NCI-H524 treated with DMSO at 0.1 percent for 48 hours (cell line): Measurements from ENCODE around the gene ELL2.
"Not testable (repeated sequence)": the region's sequence is repeated elsewhere in the genome, so short reads cannot be mapped to it uniquely, and the experiment has no call there.

Experiments used
- DNase-seq: peaks from one replicate; lab custom pipeline; 2025; lab: John Stamatoyannopoulos, UW

Gene ELL2

DNA sequence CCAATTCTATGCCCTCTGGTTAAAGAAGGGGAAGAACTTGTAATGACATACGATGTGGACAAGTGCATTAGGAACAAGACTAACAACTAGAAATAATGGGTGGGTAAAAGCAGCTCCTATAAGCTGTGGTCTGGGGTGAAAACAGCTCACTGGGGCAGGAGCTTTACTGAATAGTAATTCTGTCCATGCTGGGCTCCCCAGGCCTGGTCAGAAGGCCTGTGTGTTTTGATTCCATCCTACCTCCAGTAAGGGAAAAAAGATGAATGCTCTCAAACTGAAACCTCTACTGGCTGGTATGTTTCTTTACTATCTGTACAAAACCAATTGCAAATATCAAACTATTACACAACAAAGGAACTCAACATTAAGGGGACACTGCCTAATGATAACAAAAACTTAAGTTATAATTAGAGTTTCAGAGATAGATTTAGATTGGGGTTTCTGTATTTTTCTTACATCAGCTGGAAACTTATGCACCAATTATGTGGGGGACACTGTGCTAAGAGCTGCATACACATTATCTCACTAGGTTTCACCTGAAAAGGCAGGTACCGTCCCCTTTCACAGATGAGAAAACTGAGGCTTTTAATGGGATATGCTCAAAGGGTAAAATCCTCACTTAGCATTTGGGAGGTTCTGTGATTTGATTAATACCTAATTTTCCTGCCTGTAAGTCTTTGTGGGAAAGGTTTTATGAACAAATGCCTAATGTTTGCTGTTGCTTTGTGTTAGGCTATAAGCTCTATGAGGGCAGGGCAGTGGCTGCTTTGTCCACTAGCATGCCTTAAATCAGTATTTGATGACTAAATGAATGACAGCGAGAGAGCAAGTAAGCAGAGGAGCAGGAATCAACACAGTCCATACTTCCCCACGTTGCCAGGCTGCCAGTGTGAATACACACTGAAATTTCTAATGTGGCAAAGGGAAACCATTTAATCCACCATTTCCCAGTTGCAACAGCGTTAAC, 53.6 kb downstream of the ELL2 start:
- DNase-seq, result no peak

DNA sequence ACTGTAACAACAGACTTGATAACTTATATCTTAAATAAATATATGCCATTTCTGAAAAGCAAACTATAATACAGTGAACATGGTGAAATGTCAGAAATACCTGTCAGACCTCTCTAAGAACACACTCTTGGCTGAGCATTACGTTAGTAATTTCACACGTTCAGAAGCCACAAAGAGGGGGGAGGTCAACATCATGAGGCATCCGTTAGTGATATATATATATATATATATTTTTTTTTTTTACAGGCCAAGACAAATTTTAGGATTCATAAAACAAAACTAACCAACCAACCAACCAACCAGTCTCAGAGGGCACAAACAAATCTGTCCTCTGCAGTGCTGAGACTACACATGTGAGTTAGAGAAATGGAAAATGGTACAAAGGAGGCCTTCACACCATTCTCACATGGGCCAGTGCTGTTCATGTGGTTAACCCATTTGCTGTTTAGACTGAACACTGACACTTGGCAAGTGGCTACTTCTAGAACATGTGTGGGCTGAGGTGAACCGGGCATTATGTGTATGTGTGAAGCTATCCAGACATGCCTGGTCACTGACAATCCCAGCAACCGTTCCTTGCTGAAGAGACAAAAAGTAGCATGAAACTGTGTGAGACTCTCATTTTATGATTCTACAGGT, 54.5 kb downstream of the ELL2 start:
- DNase-seq, result no peak

DNA sequence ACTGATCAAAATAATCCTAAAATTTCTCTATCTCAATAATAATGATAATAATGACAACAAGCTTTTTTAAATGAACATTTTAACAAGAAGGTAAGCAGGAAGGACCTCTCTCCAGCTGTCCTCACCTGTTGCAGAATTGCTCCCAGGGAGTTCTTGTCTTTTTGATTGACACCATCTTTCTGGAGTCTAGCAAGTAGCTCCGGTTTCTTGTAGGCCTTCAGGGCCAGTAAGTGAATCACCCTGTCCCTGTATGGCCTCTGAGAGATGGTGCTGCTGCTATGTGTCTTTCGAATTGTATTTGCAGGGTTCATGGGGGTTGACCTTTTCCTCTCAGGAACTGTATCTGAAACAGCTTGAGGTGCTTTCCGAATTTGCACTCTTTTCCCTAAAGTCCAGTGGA, 55.3 kb downstream of the ELL2 start:
- DNase-seq, result not testable (repeated sequence)

DNA sequence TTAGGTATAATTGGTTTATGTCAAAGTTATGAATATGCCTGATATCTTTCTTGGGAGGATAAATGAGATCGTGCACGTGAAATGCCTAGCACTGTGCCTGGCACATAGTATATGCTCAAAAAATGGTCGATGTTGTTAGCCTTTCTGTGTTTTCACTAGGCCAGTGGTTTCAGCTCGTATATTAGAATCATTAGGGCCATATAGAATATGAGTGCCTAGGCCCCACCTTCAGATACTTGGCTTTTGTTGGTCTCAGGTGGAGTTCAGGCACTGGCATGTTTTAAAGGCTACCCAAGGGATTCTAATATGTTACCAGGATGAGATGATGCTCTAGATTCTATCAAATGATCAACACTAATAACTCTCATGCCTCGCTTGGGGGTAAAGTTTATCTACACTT, 56.8 kb downstream of the ELL2 start:
- no peak for DNase-seq

DNA sequence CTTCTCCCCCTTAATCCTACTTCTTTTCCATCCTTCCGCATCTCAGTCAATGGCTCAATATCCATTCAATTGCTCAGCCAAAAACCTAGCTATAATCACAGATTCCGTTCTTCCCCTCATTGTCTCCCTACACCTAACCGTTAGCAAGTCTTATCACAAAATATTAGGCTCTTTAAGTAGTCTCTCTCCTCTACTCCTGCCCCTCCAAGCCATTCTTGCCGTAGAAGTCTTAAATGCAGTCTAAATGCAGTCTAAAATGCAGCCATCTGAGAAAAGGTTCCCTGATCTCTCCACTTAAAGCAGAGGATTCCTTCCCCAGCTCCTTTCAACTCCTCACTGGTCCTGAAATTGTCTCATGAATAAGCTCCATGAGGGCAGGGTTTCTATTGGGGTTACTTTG, 57.8 kb downstream of the ELL2 start:
- no peak for DNase-seq

DNA sequence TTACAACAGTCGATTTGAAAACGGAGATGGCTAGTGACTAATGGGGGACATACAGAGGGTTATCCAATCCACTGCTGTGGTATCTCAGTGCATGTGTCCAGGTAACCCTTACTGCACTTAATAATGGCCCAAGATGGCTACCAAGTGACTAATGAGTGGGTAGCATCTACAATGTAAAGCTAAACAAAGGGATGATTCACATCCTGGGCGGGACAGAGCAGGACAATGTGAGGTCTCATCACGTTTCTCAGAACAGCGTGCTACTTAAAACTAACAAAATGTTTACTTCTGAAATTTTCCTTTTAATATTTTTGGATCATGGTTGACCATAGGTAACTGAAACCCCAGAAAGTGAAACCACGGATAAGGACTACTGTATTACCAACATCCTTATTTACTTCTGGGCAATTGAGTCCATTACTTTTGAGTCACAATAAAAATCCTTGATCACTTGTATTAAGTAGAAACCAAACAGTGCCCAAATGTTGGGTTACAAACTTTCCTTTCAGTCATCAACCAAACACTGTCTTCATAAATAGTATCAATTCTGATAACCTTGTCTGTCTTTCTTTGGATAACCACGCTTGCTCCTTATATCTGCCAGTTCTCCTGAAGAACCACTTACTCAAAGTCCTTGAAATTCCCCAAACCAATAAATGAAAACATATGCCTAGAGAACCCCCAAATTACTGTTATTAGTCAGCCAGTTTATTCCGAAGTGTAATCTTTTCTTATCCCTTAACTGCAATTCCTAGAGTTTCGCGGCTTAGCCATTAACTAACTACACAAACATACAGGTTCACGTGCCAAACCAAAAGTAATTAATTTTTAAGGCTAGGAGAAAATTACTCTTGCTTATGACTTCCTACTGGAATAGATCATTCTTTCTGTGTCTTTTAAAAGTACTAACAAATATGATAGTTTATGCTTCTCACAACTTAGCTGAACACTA, 59.7 kb downstream of the ELL2 start:
- DNase-seq, result no peak

DNA sequence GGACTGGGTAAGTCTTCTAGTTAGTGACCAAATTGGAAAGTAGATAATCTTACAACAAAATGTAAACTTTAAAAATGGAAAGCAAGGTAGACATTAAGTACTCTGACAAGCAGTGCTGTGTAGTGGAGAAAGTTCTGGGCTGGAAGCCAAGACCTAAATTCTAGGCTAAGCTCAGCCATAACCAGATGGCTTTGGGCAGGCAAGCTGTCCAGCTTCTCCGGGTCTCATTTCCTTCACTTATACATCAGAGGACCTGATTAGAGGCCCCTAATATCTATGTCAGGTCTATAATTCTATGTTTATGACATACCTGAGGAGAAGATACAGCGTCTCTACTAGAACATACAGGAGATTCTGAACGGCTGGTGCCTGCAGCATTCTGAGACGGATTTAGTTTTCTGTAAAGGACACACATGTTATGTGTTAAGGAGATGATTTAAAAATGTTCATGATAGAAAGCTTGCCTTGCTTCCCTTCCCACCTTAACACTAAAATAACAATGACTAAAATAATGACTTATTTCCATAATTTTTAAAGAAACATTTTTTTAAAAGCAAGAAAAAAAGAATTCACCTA, 61.2 kb downstream of the ELL2 start:
- DNase-seq, result peak; percentile 22

DNA sequence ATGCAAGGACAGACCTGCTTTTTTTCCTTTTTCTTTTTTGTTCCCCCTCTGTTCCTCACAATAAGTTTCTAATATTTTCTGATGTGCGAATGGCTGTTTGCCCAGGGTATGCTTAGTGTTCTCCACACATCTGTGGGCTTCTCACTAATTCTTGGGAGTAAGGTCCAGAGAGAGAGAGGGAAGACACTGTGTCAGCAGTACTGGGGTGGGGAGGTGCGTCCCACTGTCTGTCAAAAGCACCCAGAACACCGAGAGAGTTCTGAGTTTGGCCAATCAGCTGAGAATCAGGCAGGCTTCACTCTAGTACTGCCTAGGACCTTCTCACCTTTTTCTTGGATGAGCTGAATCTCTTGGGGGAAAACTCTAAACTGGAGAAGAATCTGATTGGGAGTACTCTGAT, 61.8 kb downstream of the ELL2 start:
- DNase-seq, result no peak

DNA sequence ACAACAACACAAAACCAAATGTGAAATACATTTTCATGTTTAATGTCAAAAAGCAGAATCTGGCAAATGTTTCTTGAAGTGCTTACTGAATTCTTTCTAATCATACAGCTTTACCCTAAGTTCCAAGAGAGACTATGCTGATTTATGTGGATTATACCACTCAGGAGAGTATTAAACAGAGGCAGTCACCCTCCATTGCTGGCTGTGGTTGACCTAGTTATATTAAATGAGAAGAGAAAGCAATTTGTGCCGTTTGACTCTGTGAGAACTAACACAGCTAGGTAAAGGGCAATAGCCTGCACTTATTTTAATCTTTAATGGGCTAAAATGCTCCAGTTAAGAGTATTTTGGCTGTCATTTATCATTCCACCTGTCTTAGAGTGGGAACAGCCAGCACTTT, 62.6 kb downstream of the ELL2 start:
- DNase-seq, result no peak

DNA sequence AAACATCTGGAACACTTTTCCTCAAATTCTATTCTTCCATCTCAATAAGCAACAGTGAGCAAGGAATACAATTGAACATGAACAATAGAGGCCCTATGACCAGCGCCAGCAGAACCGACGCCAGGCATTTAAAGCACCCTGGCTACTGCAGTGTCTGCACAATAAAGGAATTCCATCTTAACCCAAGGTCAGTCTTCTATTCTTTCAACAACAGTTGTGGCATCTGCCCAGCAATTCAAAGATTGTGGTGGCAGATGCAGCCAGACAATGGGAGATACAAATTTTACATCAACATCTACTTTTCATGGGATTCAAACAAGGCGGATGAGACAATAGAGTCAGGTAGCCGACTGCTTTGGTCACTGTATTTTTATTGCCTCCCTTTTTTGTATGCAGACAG, 65.9 kb downstream of the ELL2 start:
- DNase-seq, result no peak

DNA sequence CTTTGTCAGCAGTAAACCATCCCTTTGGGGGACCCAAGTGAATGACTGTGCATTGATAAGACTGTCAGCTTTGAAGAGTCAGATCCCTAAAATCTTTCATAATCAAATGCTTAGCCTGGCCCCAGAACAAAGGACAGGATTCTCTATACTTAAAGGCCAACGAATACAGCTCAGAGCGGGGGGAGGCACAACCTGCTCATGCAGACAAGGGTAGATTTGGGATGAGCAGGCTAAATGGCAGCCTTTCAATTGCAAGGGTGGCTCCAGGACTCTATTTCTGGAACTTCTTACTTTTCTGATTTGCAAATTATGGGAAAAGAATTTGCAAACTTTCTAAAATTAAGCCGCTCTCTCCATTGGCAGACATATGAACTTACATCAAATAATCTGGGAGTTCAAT, 66.4 kb downstream of the ELL2 start:
- DNase-seq, result no peak

DNA sequence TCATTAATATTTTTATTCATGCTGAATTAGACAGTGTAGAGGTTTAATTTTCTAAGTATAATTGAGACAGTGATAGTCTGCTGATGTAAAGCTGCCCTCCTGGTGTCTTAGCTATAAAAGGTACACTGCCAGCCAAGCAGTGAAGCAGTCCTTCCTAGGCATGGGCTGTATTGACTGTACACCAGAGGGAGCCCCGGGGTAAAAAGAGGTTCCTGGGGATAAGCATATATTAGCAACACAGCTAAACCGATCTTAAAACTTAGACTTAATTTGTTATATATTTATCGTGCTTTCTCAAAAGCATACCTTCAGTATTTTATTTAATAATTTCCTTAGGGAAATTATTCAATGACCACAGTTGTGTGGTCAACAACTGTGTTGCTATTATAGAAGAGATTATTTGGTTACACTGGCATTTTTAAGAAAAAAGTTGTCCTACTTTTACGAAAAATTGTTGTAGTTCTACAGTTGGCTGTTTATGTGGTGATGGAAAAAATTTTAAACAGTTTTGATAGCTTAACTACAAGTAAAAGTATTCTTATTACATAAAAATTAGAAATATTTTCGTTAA, 68.8 kb downstream of the ELL2 start:
- DNase-seq, result no peak

DNA sequence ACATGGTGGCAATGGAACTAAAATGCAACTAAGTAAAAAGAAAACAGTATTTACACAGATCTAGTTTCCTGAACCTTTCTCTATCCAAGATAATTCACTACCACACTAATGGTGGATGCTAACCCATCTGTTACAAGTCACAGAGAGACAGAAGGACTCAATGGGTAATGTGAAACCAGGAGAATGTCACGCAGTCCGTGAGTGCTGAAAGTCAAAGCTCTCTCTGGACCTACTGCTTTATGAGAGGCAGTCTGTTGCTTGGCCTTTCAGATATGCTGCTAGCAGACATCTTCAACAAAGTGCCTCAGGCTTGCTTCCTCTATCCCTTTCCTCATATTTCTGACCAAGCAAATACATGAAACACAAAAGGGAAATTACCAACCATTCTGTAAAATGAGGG, 70.2 kb downstream of the ELL2 start:
- no peak for DNase-seq

DNA sequence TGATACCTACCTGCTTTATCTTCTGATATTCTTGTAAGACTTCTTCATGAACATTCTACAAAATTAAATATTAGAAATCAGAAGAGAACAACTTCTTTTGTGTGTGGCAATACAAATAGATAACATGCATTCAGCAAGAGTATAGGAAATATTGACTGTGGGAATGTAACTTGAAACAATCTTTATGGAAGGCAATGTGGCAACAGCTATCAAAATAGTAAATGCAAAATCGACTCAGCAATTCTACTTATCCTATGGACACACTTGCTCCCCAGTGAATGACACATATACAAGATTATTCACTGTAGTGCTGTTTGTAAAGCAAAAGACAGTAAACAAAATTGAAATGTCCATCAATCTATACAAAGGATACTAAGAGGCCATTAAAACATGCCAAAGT, 72.6 kb downstream of the ELL2 start:
- DNase-seq, result no peak

DNA sequence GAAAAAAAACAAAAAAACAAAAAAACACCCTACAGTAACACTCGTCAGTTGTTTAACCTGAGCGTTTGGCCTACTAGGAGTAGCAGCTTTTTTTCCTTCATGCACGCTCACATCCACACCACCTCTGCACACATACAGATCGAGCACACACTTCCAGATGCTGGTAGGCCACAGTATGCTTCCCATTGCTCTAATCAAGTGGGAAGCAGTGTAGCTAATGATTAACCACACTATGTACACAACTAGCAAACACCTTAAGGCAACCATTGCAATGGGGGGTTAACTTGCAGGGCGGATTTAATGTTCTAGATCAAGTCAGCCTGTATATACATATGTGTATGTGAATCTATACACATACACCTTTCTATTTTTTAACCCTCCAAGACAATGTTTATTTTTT, 73.7 kb downstream of the ELL2 start:
- no peak for DNase-seq

DNA sequence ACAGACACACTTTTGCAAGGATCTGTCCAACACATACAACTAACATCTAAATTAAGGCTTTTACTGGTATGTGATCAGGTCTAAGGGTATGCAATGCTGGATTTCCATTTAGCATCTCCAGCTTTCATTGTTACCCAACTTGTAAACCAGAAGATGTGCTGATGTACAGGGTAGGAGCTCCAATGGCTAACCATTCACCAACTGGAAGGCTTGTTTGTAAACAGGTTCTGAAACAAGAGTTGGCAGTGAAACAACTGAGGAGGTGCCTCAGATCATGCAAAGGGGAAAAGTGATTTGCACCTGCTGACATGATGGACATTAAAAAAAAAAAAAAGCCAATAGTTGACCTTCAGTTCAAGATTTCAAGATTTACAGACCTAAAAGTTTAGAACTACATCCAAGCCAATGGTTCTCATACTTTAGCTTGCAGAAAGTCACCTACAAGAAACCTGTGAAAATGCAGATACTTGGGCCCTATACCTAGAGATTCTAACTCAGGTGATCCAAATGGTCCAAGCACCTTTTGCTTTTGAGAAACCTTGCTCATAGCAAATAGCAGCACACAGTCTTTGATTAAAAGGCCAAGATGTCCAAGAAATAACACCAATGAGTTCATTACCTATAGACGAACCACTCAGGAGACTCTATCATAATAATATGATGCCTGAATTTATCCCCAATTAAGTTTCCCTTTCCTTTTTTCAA, 75.2 kb downstream of the ELL2 start:
- DNase-seq, result no peak

DNA sequence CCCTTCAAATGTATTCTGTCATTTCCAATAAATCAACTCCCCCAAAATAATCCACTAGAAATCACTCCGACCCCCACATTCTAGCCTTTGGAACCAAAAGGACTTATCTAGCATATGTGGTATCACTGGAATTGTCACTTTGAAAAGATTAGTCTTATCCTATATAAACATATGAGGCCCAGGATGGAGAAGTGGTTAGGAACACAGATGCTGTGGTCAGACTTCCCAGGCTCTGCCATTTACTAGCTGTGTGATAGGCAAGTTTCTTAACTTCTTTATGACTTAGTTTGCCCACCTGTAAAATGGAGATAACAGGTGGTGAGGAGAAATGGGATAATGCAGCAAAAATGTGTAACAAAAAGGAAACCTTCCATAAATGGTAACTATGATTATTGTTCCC, 77.1 kb downstream of the ELL2 start:
- no peak for DNase-seq

DNA sequence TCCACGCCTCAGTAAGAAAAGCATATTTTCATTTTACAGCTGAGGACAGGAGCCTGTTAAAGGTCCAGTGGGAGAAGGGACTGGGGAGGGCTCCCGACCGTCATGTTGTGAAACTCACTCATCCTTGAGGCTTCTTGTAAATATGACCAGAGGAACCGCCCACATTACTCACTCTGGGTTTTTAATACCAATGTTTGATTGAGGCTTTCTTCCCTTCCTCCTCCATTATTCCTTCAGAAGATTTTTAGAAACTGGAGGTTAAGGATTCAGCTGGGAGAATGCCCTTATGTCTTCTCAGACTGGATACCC, 77.7 kb downstream of the ELL2 start:
- no peak for DNase-seq

DNA sequence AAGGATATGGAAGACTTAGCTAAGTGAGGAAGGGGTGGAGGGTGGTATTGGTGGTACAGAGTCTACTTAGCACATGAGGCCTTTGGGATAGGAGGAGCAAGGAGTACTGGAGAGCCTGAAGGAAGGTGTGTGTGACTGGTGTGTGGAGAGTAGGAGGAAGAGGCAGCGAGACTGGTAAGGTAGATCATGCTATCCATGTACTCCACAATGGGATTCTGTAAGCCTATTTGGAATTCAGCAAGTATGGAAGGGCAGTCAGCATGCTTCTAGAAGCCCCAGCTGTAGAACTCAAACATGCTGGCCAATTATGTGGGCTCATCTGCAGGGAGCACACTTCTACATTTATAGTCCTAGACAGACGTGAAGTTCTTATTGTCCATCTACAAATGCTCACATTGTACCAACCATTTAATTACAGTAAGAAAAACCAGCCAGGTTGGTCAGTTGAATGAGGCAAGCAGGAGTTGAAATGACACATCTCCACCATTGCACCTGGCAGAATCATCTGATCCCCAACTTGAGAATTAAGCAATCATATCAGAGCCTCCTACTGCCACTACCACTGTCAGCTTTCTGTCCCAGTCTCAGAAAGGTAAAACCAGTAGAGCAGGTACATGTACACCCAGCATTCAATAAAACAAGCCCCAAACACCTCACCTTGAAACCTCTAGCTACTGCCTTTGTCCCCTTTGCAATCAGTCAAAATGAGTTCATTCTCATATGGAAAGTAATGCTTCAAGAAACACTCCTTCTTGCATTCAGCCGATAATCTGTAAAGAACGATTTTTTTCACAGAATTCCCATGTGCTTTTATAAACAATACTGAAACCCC, 78.2 kb downstream of the ELL2 start:
- no peak for DNase-seq

DNA sequence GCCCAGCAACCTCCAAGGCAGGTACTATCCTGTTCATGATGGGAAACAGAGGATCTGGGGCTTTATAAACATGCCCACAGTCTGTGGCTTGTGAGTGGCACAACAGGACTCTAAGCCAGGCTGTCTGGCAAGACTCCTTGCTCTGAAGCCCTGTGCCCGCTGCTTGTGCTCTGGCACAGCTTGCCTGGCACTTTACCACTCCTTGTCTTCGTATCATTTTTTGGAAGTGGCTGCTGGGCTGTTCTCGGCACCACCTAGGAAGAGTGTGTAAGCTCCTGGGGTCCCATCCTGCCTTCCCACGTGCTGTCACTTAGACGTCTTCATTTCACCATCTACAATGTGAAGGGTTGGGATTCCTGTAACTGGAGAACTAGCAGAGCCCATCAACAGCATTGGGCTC, 79.8 kb downstream of the ELL2 start:
- DNase-seq, result no peak
